Measurements from ENCODE around the gene INF2.

- TF ChIP-seq, protein P1, sequence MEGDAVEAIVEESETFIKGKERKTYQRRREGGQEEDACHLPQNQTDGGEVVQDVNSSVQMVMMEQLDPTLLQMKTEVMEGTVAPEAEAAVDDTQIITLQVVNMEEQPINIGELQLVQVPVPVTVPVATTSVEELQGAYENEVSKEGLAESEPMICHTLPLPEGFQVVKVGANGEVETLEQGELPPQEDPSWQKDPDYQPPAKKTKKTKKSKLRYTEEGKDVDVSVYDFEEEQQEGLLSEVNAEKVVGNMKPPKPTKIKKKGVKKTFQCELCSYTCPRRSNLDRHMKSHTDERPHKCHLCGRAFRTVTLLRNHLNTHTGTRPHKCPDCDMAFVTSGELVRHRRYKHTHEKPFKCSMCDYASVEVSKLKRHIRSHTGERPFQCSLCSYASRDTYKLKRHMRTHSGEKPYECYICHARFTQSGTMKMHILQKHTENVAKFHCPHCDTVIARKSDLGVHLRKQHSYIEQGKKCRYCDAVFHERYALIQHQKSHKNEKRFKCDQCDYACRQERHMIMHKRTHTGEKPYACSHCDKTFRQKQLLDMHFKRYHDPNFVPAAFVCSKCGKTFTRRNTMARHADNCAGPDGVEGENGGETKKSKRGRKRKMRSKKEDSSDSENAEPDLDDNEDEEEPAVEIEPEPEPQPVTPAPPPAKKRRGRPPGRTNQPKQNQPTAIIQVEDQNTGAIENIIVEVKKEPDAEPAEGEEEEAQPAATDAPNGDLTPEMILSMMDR (IDR thresholded peaks at IDR 0.05), result no peak
- TF ChIP-seq ZFX (IDR thresholded peaks at IDR 0.05; ENCODE audit: borderline replicate concordance), result no peak
These were observed 54.3 kb downstream of the INF2 start for GRCh38 chr14:104743461-104744380.
